Measurements from ENCODE around the gene DUS4L. TPM values are rescaled to one million over a fixed set of nuclear protein-coding genes. Genes with fewer than 3 reads are reported as not detected.

The DUS4L gene
- total RNA-seq, 1 experiment from 2014 or later, result 22.9 TPM

- Histone ChIP-seq H3K27me3 (ENCODE audit: control insufficient read depth, insufficient read depth, low read length) (no peaks in the 10 kb centered on the region), H3K36me3 (replicated peaks; ENCODE audit: control insufficient read depth, insufficient read depth, low read length) (no peaks in the 10 kb centered on the region), H3K4me3 (ENCODE audit: insufficient read depth, low read depth, low read length) (no peak overlapping the region)
- DNase-seq, result no peak
Measured at GRCh38 chr7:107593025-107593410, 29.2 kb downstream of the DUS4L start.

DNA sequence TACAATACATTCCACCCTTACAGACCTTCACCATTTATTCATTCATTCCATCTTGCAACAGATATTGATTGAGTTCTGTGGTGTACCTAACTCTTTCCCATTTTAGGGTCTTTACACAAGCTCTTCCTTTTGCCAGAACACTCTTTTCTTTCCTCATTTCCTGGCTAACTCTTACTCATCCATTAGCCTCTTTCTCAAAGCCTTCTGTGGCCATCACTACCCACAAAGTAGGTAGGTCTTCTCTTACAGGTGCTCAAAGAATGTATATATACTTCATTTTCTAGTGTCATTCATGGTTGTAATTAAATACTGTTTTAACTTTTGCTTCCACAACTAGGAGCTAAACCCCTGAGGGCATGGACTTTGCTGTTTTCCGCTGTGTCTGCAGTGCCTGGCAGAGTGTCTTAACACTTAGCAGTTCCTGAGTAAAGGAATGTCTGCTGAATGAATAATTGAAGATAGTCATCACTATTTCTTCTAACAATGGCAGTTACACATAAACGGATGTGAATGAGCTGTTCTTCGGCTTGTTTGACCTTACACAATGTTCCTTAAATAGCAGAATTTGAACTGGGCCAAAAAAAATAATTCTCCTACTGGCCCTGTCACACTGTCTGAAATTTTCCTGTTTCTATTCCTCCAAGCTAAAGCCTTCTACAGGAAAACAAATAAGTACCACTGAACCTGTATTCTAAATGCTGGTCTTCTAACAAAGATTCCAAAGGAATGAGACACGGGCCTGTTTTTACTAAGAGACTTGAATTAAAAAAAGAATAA lies 31.4 kb downstream of the DUS4L start:
- DNase-seq, result no peak
- Histone ChIP-seq H3K4me3 (ENCODE audit: insufficient read depth, low read depth, low read length) (no peak overlapping the region), H3K36me3 (replicated peaks; ENCODE audit: control insufficient read depth, insufficient read depth, low read length) (no peaks in the 10 kb centered on the region), H3K27me3 (ENCODE audit: control insufficient read depth, insufficient read depth, low read length) (no peaks in the 10 kb centered on the region)

DNA sequence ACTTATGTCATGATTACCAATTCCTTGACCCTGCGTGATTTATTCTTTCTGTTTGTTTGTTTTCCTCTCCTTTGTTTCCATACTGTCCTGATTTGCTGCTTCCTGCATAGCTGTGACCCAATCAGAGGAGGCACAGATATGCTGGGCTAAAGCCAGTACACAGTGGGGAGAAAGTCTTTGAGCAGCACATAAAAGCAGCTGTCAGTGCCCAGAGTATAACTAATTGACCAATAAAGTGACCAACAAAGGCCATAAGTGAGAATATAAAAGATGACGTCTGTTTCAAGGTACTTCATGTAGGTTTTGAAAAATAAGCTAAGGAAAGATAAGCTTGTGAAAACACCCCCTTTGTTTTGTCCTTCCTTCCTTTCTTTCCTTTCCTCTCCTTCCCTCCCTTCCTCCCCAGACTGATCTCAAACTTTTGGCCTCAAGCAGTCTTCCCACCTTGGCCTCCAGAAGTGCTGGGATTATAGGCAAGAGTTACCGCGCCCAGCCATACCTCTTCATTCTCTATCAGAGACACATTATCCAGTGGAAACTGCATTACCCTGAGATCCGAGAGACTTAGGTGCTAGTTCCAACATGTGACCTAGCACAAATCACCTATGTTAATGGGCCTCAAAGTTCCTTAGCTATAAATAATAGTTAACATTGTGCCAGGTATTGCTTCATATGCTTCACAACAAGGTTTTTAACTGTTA lies 33.3 kb downstream of the DUS4L start:
- Histone ChIP-seq H3K36me3 (replicated peaks; ENCODE audit: control insufficient read depth, insufficient read depth, low read length) (no peaks in the 10 kb centered on the region), H3K4me3 (ENCODE audit: insufficient read depth, low read depth, low read length) (no peak overlapping the region), H3K27me3 (ENCODE audit: control insufficient read depth, insufficient read depth, low read length) (no peaks in the 10 kb centered on the region)
- DNase-seq, result no peak

- Histone ChIP-seq H3K36me3 (replicated peaks; ENCODE audit: control insufficient read depth, insufficient read depth, low read length) (no peaks in the 10 kb centered on the region), H3K4me3 (ENCODE audit: insufficient read depth, low read depth, low read length) (no peak overlapping the region), H3K27me3 (ENCODE audit: control insufficient read depth, insufficient read depth, low read length) (no peaks in the 10 kb centered on the region)
- DNase-seq, result no peak
Measured at GRCh38 chr7:107597582-107597916, 33.8 kb downstream of the DUS4L start.

- H3K36me3 ChIP-seq (replicated peaks; ENCODE audit: control insufficient read depth, insufficient read depth, low read length), result no peaks in the 10 kb centered on the region
- no peak overlapping the region for H3K4me3 ChIP-seq (ENCODE audit: insufficient read depth, low read depth, low read length)
- H3K27me3 ChIP-seq (ENCODE audit: control insufficient read depth, insufficient read depth, low read length), result no peaks in the 10 kb centered on the region
- DNase-seq, result no peak
Measured at GRCh38 chr7:107597953-107598352, 34.2 kb downstream of the DUS4L start.

GRCh38 chr7:107599262-107599661 lies 35.5 kb downstream of the DUS4L start:
- no peaks in the 10 kb centered on the region for H3K27me3 ChIP-seq (ENCODE audit: control insufficient read depth, insufficient read depth, low read length)
- DNase-seq, result no peak
- no peaks in the 10 kb centered on the region for H3K36me3 ChIP-seq (replicated peaks; ENCODE audit: control insufficient read depth, insufficient read depth, low read length)

GRCh38 chr7:107600816-107601215 lies 37.0 kb downstream of the DUS4L start:
- Histone ChIP-seq H3K27me3 (ENCODE audit: control insufficient read depth, insufficient read depth, low read length) (no peaks in the 10 kb centered on the region), H3K36me3 (replicated peaks; ENCODE audit: control insufficient read depth, insufficient read depth, low read length) (no peaks in the 10 kb centered on the region), H3K4me3 (ENCODE audit: insufficient read depth, low read depth, low read length) (no peak overlapping the region)
- DNase-seq, result no peak

More at GRCh38 chr7:107599262-107599661, 35.5 kb downstream of the DUS4L start:
- H3K4me3 ChIP-seq (ENCODE audit: insufficient read depth, low read depth, low read length), result no peak overlapping the region

DNA sequence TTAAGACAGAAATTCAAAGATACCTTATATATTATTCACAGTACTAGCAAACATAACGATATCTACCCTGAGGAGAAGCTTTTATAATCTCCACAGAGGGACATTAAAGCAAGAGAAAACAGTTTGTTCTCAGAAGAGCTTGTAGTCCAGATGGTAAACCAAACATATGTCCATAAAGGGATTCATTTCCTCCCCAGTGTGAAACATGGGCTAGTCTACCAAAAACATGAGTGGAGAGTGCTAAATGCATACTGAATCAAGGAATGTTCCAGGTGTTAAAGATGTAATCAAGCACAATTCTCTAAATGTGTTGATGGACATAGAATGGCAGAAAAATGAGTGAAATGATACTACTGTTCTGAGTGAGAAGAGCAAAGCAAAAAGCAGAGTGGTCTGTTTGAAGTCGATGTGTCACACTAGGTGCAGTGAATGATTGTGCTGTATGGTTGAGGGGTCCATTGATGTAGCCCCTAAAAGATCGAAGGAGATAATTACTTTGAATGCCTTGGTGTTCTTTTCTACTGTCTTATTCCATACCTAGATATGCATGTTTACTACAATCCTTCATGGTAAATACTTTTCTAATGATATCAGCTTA lies 41.5 kb downstream of the DUS4L start:
- DNase-seq, result no peak
- no peak overlapping the region for H3K4me3 ChIP-seq (ENCODE audit: insufficient read depth, low read depth, low read length)
- no peaks in the 10 kb centered on the region for H3K36me3 ChIP-seq (replicated peaks; ENCODE audit: control insufficient read depth, insufficient read depth, low read length)
- no peaks in the 10 kb centered on the region for H3K27me3 ChIP-seq (ENCODE audit: control insufficient read depth, insufficient read depth, low read length)

DNA sequence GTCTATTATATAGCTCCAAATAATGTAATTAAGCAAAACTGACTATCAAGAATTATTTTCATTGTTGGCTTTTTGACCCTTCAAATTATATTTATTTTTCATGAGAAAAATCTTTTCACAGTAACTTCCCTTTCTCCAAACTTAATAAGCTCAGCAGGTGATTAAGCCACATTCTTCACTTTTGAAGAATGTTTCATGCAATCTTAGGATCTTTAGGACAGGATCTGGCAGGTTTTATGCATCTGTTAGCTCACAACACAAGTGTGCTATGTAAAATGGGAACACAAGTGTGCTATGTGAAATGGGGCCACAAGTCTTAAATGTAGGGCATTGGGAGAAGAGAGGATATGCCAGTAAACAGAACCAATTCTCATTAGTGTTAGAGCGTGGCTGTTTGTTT lies 42.5 kb downstream of the DUS4L start:
- no peaks in the 10 kb centered on the region for H3K36me3 ChIP-seq (replicated peaks; ENCODE audit: control insufficient read depth, insufficient read depth, low read length)
- H3K27me3 ChIP-seq (ENCODE audit: control insufficient read depth, insufficient read depth, low read length), result no peaks in the 10 kb centered on the region
- DNase-seq, result no peak
- no peak overlapping the region for H3K4me3 ChIP-seq (ENCODE audit: insufficient read depth, low read depth, low read length)

DNA sequence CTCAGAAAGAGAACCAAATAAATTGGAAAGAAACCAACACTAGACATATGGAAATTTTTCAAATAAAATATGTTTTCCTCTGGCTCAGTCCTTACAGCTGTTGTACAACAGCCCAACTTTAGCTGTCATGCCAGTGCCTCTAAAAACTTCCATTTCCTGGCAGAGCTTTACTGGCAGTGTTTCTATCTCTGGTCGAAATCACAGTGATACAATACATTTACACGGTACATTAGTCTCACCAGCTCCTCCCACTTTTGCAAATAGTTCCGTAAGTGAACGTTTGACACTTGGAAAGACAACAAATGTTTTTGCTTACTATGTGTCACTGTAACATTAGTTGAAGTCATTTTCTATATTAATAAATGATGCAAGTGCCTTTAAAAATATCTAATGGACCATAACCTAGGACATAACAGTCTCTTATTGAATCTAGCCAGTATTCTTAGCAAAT lies 46.1 kb downstream of the DUS4L start:
- DNase-seq, result no peak
- Histone ChIP-seq H3K27me3 (ENCODE audit: control insufficient read depth, insufficient read depth, low read length) (no peaks in the 10 kb centered on the region), H3K4me3 (ENCODE audit: insufficient read depth, low read depth, low read length) (no peak overlapping the region)

DNA sequence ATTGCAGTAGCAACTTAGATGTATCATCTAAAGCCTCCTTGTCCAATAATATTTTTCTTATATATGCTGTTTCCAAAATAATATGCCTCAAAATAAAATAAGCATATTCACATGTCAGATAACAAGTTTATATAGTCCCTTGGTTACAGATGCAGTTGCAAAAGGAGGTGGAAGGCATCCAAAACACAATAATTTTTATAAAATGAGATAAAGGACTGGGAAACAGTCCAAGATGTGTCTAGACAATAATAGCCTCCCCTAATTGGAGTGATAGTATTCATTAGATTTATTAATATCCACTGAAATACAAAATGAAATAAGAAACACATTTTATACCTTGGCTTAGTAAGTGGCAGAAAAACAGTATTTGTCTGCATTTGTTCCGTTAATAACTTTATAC lies 46.6 kb downstream of the DUS4L start:
- no peaks in the 10 kb centered on the region for H3K36me3 ChIP-seq (replicated peaks; ENCODE audit: control insufficient read depth, insufficient read depth, low read length)
- H3K4me3 ChIP-seq (ENCODE audit: insufficient read depth, low read depth, low read length), result no peak overlapping the region
- H3K27me3 ChIP-seq (ENCODE audit: control insufficient read depth, insufficient read depth, low read length), result no peaks in the 10 kb centered on the region
- DNase-seq, result no peak

More for the DNA sequence above, 46.1 kb downstream of the DUS4L start:
- H3K36me3 ChIP-seq (replicated peaks; ENCODE audit: control insufficient read depth, insufficient read depth, low read length), result no peaks in the 10 kb centered on the region

GRCh38 chr7:107613439-107613838 lies 49.7 kb downstream of the DUS4L start:
- Histone ChIP-seq H3K27me3 (ENCODE audit: control insufficient read depth, insufficient read depth, low read length) (no peaks in the 10 kb centered on the region), H3K4me3 (ENCODE audit: insufficient read depth, low read depth, low read length) (no peak overlapping the region), H3K36me3 (replicated peaks; ENCODE audit: control insufficient read depth, insufficient read depth, low read length) (no peaks in the 10 kb centered on the region)
- DNase-seq, result no peak

- H3K4me3 ChIP-seq (ENCODE audit: insufficient read depth, low read depth, low read length), result no peak overlapping the region
- no peak for DNase-seq
- no peaks in the 10 kb centered on the region for H3K27me3 ChIP-seq (ENCODE audit: control insufficient read depth, insufficient read depth, low read length)
- no peaks in the 10 kb centered on the region for H3K36me3 ChIP-seq (replicated peaks; ENCODE audit: control insufficient read depth, insufficient read depth, low read length)
Measured at GRCh38 chr7:107613948-107614347, 50.2 kb downstream of the DUS4L start.

DNA sequence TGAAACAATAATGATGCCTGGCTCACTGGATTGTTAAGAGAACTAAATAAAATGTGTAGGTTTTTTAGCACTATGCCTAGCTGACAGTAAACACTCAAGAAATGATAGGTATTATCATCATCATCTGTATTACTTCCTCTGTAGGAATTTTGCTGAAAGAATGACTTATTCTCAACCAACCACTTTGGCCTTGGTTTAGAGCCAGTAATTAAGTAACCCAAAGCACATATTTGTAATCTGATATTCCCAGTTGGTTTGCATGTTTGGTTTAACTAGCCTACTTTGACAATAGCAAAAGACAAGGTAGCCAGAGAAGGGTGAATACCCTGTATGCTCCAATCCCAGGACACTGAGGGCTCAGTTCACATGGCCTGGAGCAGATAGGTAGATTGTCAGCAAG lies 50.7 kb downstream of the DUS4L start:
- Histone ChIP-seq H3K27me3 (ENCODE audit: control insufficient read depth, insufficient read depth, low read length) (no peaks in the 10 kb centered on the region), H3K4me3 (ENCODE audit: insufficient read depth, low read depth, low read length) (no peak overlapping the region), H3K36me3 (replicated peaks; ENCODE audit: control insufficient read depth, insufficient read depth, low read length) (no peaks in the 10 kb centered on the region)
- DNase-seq, result no peak
